ENCODE measurements around the gene WDR7. TPM values are rescaled to one million over a fixed set of nuclear protein-coding genes. Genes with fewer than 3 reads are reported as not detected.

The WDR7 gene
- polyA plus RNA-seq, 1 donor = 14.9 TPM

DNA sequence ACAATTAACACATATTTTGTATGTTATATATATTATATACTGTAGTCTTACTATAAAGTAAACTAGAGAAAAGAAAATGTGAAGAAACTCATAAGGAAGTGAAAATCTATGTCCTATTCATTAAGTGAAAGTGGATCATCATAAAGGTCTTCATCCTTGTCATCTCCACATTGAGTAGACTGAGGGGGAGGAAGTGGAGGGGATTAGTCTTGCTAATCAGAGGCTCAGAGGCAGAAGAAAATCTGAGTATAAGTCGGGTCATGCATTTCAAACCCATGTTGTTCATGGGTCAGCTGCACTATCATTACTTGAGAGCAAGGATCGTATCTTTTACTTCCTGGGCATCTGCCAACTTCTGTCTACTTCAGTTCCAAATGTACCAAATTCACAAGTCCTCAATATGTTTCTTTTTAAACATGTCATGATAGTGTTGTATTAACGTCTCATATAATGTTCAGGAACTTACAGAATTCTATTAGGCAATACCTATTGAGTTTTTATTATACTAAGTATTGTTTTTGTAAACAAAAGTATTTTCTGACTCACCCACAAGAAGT is 286.8 kb downstream of the WDR7 start:
- no peak for DNase-seq

DNA sequence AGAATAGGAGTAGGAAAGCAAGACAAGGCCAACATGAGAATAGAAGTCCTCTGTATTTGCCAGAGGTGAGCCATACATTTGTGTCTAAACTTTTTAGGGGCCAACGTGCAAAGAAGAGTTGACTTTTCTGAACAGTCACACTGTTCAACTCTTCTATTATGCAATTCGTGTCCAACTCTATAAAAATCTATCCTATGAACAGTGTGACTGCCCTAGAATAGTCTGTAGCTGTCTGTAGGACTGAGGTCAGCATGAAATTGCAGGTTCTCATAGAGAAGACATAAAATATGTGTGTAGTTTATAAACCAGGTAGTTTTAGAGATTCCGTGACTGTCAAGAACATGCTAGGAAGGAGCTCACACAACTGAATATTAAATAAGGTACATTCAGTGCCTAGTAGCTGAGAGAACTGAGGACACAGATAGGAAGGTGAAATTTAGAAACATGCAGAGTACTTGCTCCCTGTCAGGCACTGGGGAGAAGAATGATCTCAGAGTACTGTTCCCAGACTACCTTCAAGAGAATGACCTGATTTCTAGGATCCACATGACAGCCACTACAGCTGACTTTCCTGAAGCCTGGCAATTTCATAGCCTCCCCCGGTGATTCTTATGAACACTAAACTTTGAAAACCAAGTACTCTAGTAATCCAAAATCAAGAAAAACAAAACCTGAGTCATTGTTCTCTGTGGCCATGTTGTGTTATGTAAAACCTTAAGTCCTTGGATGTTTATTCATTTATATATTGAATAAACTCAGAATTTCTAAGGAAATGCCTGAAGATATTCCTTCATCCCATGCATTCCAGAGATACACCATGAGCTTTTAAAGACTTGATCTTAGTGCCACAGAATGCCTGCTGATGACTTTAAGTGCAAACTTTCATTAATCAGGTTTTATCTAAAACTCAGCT is 294.3 kb downstream of the WDR7 start:
- no peak for DNase-seq

DNA sequence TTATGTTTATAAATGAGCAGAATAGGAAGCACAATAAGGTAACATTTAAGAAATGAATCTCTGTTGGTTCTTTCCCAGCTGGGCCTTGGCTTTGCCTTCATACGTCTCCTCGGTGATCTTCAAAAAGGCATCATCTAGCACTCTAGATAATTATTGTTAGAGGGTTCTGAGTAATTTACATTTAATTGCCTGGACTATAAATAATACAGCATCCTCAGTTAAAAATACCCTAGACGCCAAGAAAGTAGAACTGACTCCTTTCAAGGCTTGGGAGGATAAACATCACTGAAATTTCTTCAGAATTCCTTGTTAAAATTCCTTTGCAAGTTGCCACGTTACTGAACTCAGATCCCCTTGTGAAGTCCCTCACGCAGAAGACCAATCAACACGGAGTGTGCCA is 296.1 kb downstream of the WDR7 start:
- no peak for DNase-seq

- no peak for DNase-seq
Measured at GRCh38 chr18:56952026-56952425, 300.9 kb downstream of the WDR7 start.

GRCh38 chr18:56953428-56954198 is 302.5 kb downstream of the WDR7 start:
- DNase-seq = no peak

DNA sequence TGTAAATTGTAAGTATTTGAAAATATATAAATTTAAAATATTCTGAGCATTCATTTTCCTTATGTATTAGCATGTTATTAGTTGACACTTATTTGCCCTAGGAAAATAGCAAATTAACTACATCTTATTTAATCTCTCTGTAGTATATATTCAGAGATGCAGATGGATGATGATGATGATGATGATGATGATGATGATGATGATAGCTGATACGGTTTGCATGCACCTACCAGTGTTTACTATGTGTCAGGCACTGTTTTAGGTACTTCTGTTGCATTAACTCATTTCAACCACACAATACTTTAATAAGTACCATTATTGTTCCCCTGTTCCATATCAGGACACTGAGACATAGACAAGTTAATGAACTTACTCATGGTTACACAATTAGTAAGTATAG is 304.3 kb downstream of the WDR7 start:
- no peak for DNase-seq

- DNase-seq = no peak
Measured at GRCh38 chr18:56959120-56959519, 308.0 kb downstream of the WDR7 start.

- DNase-seq = peak; percentile 17
Measured at GRCh38 chr18:56962322-56962721, 311.2 kb downstream of the WDR7 start.

DNA sequence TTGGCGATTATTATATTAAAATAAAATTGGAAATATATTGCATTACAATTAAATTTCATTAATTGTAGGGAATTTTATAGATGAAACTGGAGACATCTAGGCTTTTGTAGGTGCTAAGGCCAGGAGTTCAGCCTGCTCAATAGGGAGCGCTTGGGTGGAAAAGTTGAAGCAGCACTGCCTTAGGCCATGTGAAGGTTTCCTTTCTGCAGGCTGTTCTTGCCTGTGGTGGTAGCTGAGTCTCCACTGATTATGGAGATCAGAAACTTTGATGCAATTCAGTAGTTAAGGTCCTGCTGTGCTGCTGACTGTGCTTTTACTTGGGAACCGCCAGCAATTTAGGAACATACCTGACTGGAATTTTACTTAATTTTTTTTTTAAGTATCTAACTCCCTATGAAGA is 315.9 kb downstream of the WDR7 start:
- DNase-seq = no peak

DNA sequence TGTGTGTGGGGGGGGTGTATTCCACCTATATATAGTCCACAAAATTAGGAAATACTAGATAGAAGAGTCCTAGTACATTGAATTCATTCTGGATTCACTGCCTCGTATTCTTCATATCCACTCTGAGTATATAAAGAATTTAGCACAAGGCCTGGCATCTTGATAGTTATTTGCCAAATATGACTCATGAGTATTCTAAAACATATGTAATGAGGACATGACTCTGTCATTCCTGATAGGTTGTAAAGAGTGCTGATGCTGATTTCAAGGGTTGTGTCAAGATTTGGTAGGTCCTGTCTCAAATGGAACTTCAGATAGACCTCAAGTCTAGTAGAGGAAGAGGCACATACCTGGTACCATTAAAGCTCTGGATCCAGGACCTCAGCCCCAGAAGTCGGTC is 322.3 kb downstream of the WDR7 start:
- no peak for DNase-seq

DNA sequence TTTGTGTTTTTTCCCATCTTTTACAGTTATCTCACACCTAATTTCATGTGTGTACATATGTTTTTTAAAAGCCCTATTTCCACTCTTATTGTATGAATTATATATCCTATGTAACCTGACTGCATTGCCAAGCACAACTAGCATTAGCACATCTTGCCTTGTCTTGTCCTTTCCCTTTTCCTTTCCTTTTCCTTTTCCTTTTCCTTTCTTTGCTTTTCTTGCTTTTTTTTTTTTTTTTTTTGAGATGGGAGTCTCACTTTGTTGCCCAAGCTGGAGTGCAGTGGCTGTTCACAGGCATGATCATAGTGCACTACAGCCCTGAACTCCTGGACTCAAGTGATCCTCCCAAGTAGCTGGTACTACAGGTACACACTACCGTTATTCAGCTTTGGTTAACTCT is 323.0 kb downstream of the WDR7 start:
- DNase-seq = no peak

DNA sequence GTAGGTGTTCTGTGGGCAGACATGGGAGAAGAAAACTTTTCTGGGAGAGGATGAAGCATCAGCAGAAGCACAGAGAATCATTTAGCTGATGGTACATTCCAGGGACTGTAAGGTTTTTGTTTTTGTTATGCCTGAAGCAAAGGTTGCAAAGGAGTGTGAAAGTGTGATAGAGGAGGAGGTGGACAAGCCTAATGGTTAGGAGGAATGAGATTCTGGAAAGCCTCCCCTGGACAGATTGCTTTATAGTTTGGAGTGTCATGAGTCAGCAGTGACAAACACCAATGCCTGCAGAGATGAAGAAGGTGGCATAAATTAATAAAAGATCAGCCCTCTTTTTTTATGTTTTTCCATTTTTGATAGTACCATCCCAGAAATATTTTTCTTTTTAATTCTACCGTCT is 324.1 kb downstream of the WDR7 start:
- DNase-seq = no peak

DNA sequence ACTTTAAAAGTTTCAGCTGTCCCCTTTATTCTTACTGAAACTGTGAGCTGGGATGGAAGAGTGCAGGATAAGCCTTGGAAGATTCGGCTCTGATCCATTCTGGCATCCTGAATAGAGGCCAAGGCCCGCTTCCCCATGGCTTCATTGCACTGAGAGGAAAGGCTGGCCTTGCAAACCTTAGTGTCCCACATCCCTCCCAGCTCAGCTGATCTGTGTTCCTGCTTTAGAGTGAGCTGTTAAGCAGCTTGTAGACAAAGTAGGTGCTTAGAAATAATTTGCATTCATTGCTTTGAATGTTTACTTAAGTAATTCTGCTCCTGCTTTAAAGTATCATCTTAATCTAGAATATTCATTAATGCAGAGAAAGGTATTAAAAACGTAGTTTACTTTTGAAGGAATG is 326.1 kb downstream of the WDR7 start:
- DNase-seq = no peak

DNA sequence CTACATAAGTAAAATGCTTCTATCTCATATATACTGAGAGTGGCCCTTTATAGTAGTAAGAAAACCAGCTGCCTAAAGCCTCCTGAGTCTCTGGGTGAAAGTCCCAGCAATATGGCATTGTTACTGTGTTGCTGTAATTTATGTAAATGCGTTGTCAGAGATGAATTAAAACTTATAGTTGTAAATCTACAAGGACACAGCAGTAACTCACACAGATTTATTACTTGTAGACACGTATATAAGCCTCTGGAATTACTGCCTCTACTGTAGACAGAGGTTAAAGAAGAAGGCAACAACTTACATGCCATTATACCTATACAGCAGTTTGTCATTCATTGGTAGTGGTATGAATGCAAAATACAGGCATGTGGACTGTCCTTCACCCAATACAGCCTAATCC is 326.6 kb downstream of the WDR7 start:
- DNase-seq = no peak

- DNase-seq = no peak
Measured at GRCh38 chr18:56980151-56980550, 329.0 kb downstream of the WDR7 start.

DNA sequence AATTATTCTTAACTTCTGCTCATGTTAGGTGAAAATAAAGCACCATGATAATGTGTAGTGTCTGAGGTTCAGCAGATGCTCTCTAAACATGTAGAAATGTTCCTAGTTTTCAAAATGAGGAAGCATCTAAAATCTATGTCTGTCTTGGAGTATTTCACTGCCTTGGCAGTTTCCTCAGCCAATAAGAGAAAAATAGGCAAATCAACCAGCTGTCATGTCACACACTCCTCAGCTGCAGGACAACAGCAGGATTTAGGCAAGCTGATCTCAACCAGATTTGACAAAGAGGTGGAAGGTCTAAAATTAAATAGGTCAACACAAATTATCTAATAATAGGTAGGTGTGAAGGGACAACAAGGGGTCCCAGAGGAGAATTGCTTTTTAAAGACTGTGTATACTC is 331.6 kb downstream of the WDR7 start:
- no peak for DNase-seq

- DNase-seq = no peak
Measured at GRCh38 chr18:56983275-56983992, 332.3 kb downstream of the WDR7 start.

DNA sequence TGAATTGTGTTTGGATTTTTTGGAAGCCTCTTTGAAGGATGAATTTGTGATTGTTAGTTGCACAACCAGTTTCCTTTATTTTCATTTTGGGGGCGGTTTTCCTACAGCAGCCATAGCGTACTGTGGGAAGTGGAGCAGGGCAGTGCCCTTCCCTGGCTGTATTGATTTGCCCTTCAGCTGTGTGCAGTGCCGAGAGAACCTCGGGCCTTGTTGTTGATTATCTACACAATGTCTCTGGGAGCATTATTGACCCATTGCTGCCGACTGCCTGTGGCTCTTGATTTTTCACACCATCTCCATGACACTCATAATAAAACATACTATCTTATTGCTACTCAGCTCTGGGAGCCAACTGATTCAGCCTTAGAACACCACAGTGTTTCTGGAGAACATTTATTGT is 333.6 kb downstream of the WDR7 start:
- DNase-seq = no peak

GRCh38 chr18:56986829-56987228 is 335.7 kb downstream of the WDR7 start:
- no peak for DNase-seq

- DNase-seq = no peak
Measured at GRCh38 chr18:56987236-56987635, 336.1 kb downstream of the WDR7 start.

DNA sequence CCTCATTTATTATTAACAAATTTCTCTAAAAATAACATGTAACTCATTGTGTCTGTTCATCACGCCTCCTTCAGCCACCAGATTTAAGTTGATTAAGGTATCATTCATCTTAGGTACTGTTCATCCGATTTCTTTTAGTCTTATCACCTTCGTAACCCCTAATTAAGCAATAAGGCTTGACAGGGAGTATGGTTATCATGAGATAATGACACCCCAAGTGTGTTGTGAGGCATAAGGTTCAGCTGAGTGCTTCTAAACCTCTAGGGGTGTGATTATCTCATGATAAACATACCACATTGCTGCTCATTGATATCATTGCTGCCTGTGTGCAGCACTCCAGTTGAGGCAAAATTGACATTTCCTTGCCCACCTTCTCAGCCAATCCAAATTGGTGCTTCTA is 336.9 kb downstream of the WDR7 start:
- DNase-seq = no peak

DNA sequence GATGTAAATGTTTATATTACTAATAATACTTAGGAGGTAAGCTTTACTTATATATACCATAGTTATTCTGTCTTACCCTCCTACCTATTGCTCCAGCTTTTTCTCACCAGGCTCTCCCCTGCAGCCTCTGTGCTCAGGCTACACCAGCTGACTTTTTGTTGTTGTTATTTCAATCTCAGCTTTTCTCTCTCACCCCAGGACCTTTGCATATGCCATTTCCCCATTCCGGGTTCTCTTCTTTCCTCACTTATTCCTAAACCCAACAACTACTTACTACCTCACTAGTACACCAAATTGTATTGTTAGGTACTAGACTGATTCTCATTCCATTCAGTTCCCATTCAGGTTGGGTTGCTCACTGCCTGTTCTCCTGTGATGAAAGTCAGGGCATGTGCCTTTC is 339.5 kb downstream of the WDR7 start:
- DNase-seq = no peak

DNA sequence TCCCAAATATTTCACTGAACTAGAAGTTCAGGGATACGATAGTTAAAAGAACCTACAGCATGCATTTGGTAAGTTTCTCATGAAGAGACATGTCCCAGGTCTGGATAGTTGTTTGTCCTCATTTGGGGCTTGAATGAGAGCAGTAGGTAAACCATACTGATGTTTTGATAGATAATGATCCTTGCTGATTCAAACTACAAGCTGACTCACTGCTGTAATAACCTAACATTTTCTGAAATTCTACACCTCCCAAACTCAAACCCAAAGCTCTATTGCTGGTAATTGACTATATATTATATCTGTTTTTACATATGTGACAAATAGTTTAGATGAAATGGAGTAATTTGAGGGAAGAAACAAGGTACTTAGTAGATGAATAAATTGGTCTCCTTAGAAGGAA is 341.6 kb downstream of the WDR7 start:
- DNase-seq = no peak

Data from left kidney (tissue), 2 donors.